Measurements from ENCODE around the gene GALNT16. TPM values are rescaled to one million over a fixed set of nuclear protein-coding genes. Genes with fewer than 3 reads are reported as not detected.

GALNT16 gene
- total and polyA plus RNA-seq, 2 donors (not counting 3 experiments of a cell fraction or from before 2014, with no cell fraction given): 0.39 to 0.49 TPM

DNA sequence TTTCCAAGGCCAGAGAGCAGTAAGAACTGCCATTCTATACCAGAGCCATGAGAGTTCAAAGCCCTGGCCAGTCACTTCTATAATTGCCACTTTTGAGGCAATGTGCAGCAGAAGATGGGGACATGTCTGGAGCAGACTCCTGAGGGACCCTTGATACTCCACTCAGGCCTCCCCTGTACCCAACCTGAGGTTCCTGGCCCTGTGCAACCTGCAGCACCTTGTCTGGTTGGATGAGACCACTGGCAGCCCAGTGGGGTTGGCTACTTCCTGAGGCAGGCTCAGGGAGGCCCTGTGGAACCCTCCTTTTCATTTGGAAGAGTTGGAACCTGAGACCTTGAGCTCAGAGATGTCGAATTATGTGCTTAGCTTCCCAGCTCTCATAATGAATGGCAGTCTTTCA is 54.4 kb downstream of the GALNT16 start:
- no peak overlapping the region for H3K27ac ChIP-seq (ENCODE audit: insufficient read depth, low read depth, low read length)
- no peaks in the 10 kb centered on the region for H4K20me1 ChIP-seq (replicated peaks; ENCODE audit: control insufficient read depth, extremely low read depth, insufficient read depth, low read length)
- H2AFZ ChIP-seq (ENCODE audit: low read depth, low read length): no peak overlapping the region
- H3K4me2 ChIP-seq (ENCODE audit: insufficient read depth, low read length): no peak overlapping the region
- no peaks in the 10 kb centered on the region for H3K9me1 ChIP-seq (replicated peaks; ENCODE audit: control insufficient read depth, extremely low read depth, insufficient read depth, low read length)
- H3K9me3 ChIP-seq (replicated peaks; ENCODE audit: control insufficient read depth, insufficient read depth, low read length): no peaks in the 10 kb centered on the region
- no peak overlapping the region for H3K9ac ChIP-seq (replicated peaks; ENCODE audit: extremely low read depth, insufficient read depth, low read length)
- intact Hi-C loops (cut with micrococcal nuclease): no loop called here
- dilution Hi-C loops (cut with MboI; ENCODE audit: extremely low pct_ligation_motif_present, low sequenced_read_pairs): no loop called here
- no peak for TF ChIP-seq GATA2 (IDR thresholded peaks at IDR 0.05; ENCODE audit: insufficient read depth, insufficient read length, low read depth, low read length)
- TF ChIP-seq POLR2A (IDR thresholded peaks at IDR 0.05; ENCODE audit: low read depth, low read length): no peak
- TF ChIP-seq, protein P1, sequence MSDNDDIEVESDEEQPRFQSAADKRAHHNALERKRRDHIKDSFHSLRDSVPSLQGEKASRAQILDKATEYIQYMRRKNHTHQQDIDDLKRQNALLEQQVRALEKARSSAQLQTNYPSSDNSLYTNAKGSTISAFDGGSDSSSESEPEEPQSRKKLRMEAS (IDR thresholded peaks at IDR 0.05; ENCODE audit: insufficient read depth, insufficient read length): no peak
- TF ChIP-seq, protein P2, sequence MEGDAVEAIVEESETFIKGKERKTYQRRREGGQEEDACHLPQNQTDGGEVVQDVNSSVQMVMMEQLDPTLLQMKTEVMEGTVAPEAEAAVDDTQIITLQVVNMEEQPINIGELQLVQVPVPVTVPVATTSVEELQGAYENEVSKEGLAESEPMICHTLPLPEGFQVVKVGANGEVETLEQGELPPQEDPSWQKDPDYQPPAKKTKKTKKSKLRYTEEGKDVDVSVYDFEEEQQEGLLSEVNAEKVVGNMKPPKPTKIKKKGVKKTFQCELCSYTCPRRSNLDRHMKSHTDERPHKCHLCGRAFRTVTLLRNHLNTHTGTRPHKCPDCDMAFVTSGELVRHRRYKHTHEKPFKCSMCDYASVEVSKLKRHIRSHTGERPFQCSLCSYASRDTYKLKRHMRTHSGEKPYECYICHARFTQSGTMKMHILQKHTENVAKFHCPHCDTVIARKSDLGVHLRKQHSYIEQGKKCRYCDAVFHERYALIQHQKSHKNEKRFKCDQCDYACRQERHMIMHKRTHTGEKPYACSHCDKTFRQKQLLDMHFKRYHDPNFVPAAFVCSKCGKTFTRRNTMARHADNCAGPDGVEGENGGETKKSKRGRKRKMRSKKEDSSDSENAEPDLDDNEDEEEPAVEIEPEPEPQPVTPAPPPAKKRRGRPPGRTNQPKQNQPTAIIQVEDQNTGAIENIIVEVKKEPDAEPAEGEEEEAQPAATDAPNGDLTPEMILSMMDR (IDR thresholded peaks at IDR 0.05; ENCODE audit: extremely low read depth in 1 of 2, insufficient read depth in 1 of 2, low read depth in 1 of 2, low read length in 2 of 2): no peak
- no peak for TF ChIP-seq FOS (IDR thresholded peaks at IDR 0.05; ENCODE audit: borderline replicate concordance, insufficient read depth, low read length)
- TF ChIP-seq POLR2AphosphoS5 (IDR thresholded peaks at IDR 0.05; ENCODE audit: insufficient read depth, low read depth, low read length): no peak
- no peak for TF ChIP-seq MYC (IDR thresholded peaks at IDR 0.05; ENCODE audit: low read depth, low read length)
- TF ChIP-seq EZH2 (IDR thresholded peaks at IDR 0.05; ENCODE audit: borderline replicate concordance, low read depth, low read length, severe bottlenecking): no peak
- TF ChIP-seq JUN (IDR thresholded peaks at IDR 0.05; ENCODE audit: borderline replicate concordance, insufficient read depth, insufficient read length, low read depth): no peak
- peaks cover 4 to 8% of the 10 kb centered on the region in 2 experiments for H3K27me3 ChIP-seq (ENCODE audit: control insufficient read depth in 2 of 2, insufficient read depth in 2 of 2, low read length in 2 of 2)
- BruUV-seq (replicated peaks): no TSS peak
- H3K4me3 ChIP-seq (replicated peaks in 1 of 3; ENCODE audit: insufficient read depth in 1 of 3, low read depth in 1 of 3, low read length in 3 of 3): no peak overlapping the region
- ChIA-PET POLR2A (no interaction called here), CTCF (no interaction called here)
- H3K36me3 ChIP-seq (ENCODE audit: control insufficient read depth in 2 of 2, extremely low read depth in 1 of 2, insufficient read depth in 2 of 2, low read length in 2 of 2): no peaks in the 10 kb centered on the region
- H3K4me1 ChIP-seq (ENCODE audit: control insufficient read depth, extremely low read depth, insufficient read depth, low read length): no peaks in the 10 kb centered on the region
- DNase-seq (ENCODE audit: low read depth, low spot score) (no peak), FAIRE-seq (no peak)
- no peaks in the 10 kb centered on the region for H3K79me2 ChIP-seq (ENCODE audit: control insufficient read depth, insufficient read depth, low read length)

Data from endothelial cell of umbilical vein (primary cell).